CD4-positive, alpha-beta T cell treated with Interleukin-17A for 1 hour (primary cell): Measurements from ENCODE around the gene TRMT10B.
A peak's percentile ranks its signal among the peaks of the same experiment; 100 is the strongest.
"Not testable (repeated sequence)": the region's sequence is repeated elsewhere in the genome, so short reads cannot be mapped to it uniquely, and the experiment has no call there.

Source experiments
- DNase-seq: peaks from one replicate; pipeline ENCODE4 v3.0.0-alpha.2; 2020

Gene TRMT10B

GRCh38 chr9:37752112-37752511 lies 1.5 kb upstream of the TRMT10B start:
- DNase-seq: not testable (repeated sequence)

DNA sequence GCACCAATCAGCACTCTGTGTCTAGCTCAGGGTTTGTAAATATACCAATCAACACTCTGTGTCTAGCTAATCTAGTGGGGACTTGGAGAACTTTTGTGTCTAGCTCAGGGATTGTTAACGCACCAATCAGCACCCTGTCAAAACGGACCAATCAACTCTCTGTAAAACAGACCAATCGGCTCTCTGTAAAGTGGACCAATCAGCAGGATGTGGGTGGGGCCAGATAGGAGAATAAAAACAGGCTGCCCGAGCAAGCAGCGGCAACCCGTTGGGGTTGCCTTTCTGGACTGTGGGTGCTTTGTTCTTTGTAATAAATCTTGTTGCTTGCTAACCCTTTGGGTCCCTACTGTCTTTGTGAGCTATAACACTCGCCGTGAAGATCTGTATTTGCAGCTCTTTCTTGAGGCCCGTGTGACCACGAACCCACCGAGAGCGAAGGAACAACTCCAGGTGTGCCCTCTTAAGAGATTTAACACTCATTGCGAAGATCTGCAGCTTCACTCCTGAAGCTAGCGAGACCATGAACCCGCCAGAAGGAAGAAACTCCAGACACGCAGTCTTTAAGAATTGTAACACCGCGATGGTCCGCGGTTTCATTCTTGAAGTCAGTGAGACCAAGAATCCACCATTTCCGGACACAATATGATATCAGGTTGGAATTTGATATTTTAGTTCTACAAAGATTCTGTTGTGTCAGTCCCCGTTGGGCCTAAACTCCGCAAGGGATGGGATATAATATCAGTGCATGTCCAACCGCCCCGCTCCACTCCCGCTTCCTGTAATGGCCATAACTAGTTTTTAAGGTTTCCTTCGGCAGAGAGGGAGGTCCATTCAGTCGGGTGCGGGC lies 740 bp upstream of the TRMT10B start:
- DNase-seq: peak; percentile 20

- no peak for DNase-seq
These were observed 5.1 kb downstream of the TRMT10B start for GRCh38 chr9:37758747-37759146.

GRCh38 chr9:37760416-37761161 lies 7.0 kb downstream of the TRMT10B start:
- DNase-seq: no peak

GRCh38 chr9:37761511-37761910 lies 7.9 kb downstream of the TRMT10B start:
- DNase-seq: no peak

GRCh38 chr9:37765263-37765662 lies 11.7 kb downstream of the TRMT10B start:
- DNase-seq: not testable (repeated sequence)

GRCh38 chr9:37769306-37769705 lies 15.7 kb downstream of the TRMT10B start:
- DNase-seq: no peak

DNA sequence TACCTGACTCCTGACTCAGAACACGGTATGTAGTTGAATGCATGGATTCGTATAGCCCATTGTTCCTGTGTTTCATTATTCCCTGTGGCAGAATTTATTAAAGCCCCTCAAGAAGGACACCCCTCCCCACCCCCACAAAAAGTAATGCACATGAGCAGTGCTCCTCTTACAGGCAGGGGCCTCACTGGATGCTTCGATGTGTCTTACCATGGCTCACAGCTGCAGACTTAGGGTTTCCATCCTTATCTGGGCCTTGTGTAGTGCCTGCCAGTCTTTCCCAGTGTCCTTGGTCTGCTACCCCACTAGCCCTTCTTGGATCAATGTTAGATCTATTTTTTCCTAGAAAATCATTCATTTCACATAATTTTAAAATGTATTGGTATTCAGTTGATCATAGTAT lies 16.4 kb downstream of the TRMT10B start:
- no peak for DNase-seq

GRCh38 chr9:37775216-37775919 lies 21.8 kb downstream of the TRMT10B start:
- DNase-seq: no peak

DNA sequence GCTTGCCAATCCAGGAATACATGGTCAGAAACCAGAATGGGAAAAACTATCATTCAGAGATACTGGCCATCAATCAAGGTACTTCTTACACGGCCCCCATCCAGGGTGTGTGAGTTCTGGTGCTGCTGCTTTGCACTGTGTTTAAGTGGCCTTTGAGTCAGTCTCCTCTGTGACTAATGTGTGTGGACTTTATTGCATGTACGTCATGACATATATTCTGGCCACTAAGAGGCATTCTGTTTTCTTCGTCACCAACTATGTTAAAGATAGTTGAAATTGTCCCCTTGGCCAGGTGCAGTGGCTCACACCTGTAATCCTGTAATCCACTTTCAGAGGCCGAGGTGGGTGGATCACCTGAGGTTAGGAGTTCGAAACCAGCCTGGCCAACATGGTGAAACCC lies 22.7 kb downstream of the TRMT10B start:
- no peak for DNase-seq

GRCh38 chr9:37778534-37778933 lies 24.9 kb downstream of the TRMT10B start:
- DNase-seq: no peak

DNA sequence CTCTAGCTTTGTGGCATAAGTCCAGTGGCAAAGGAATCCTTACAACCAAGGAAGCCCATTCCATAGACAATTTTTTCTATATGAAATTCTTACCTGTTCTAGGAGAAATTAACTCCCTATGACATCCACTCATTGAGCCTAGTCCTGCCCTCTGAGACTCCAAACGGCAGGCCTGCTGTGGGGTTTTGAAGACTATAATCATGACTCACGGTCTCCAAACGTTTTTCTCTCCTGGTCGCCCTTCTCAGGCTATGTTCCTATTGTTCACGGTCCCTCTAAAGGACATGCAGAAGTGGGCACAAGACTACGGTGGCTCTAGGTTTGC lies 30.6 kb downstream of the TRMT10B start:
- no peak for DNase-seq

DNA sequence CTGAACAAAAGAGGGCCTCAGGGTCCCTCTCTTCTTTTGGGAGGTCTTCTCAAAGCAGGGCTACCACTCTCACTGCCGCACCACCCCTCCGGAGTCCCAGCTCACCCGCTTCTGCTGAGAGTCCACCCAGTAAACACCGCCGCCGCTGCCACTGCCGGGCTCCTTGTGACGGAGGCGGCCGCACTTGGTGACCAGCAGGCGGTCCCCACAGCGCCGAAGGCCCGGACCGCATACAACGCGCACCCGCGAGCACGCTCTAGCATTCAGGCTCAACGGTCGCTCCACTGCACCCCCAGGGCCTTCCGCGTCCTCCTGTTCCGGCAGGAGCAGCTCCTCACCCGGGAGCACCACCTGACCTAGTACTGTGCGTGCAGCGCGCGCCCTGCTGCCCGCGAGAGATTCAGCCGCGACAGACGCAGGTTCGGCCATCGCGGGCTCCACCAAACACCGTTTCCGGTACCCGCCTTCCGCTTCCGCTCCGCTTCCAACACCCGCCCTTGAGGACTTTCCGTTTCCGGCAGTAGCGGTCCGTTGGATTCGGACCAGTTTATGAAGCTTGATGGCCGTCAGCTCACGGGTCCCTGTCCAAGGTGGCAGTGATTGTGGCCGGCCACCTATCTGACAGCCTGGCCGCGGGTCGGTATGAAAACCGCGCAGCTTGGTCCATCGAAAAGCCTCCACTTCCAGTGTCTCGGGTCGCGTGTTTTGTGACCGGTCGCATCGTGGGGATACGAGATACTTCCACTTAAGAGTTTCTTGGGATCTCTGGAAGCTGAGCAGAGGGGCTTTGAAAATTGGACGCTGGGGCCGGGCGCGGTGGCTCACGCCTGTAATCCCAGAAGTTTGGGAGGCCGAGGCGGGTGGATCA lies 31.2 kb downstream of the TRMT10B start, which contains the start of gene EXOSC3:
EXOSC3 (minus strand) TSS at position 449 of the 868 bp plus-strand sequence; CDS start at position 429, 20 bp downstream.
- DNase-seq: peak; percentile 88

GRCh38 chr9:37787059-37787458 lies 33.5 kb downstream of the TRMT10B start:
- DNase-seq: no peak

DNA sequence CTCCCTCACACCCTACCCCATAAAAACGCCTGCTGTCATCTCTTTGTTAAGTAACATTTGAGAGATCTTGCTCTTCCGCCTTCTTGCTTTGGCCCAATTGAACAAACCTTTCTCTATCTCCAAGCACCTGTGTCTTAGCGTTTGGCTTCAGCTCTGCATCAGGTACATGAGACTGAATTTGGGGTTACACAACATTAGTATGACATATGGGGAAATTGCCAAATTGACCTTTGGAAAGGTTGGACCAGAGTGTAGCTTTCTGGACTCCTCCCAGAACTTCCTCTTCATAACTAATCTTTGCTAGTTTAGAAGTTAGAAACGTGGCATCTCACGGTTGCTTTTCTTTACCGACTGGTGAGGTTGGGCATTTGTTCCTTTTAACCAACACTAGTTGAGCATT lies 34.7 kb downstream of the TRMT10B start:
- no peak for DNase-seq

DNA sequence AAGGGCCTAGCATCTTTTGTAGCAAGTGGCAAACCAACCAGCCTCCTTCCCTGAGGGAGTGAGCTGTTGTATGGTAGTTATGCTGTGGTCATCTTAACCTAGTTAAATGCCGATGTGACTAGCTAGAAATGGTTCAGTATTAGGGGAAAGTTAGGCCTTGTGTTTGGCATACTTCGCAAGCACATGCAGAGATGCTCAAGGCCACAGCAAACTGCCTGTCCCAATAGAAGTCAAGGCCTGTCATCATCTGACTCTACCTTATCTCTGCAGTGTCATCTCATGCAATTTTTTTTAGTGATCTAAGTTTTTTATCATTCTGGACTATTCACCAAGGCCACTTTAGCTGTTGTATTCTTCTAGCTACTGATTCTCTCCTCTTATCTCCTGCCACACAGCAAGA lies 36.5 kb downstream of the TRMT10B start:
- DNase-seq: no peak

DNA sequence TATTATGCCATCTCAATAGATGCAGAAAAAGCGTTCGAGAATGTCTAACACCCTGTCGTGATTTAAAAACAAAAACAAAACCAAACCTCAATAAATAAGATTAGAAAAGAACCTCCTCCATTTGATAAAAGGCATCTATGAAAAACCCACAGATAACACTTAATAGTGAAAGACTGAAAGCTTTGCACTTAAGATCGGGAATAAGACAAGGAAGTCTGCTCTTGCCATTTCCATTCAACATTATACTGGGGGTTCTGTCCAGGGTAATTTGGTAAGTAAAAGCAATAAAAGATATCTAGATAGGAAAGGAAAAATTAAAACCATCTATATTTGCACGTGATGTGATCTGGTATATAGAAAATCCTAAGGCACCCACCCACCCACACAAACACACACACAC lies 38.5 kb downstream of the TRMT10B start:
- DNase-seq: no peak

GRCh38 chr9:37796232-37796631 lies 42.6 kb downstream of the TRMT10B start:
- no peak for DNase-seq

- no peak for DNase-seq
These were observed 45.1 kb downstream of the TRMT10B start for GRCh38 chr9:37798677-37799076.

- DNase-seq: peak; percentile 91
These were observed 47.2 kb downstream of the TRMT10B start, which contains the start of gene DCAF10 for GRCh38 chr9:37800631-37801286. Gene DCAF10 (plus strand): TSS chr9:37800797. CDS start chr9:37800867, 70 bp downstream.

DNA sequence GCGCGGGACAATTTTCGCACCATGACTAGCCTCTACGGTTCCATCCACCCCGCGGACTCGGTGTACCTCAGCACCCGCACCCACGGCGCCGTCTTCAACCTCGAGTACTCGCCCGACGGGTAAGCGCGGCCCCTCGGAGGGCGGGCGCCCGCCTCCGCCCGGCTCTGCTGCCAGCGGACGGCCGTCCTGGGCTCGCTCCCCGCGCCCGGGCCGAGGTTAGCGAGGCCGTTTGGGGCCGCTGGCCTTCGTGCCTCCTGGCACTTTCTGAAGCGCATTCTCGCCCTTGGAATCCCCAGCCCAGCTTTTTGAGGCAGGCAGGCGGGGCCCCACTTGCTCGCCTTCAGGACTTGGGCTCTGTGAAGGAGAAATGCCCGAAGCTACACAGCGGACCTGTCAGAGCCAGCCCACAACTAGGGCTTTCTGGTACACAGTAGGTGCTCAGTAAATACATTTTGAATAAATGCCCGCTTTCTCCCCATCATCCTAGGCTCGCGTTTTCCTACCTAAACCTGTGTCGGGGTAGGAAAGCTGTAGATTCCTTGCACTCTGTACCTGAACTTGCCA lies 47.8 kb downstream of the TRMT10B start:
- no peak for DNase-seq
